GM21717 (cell line): Measurements from ENCODE around the gene BCR.

Source experiments
- ATAC-seq: cut with Tn5 transposase; IDR thresholded peaks from one replicate; pipeline ENCODE4 v1.9.1; 2021; ENCODE audit warnings: mild to moderate bottlenecking, moderate library complexity; ENCODE audit not compliant: unreplicated experiment

BCR gene

DNA sequence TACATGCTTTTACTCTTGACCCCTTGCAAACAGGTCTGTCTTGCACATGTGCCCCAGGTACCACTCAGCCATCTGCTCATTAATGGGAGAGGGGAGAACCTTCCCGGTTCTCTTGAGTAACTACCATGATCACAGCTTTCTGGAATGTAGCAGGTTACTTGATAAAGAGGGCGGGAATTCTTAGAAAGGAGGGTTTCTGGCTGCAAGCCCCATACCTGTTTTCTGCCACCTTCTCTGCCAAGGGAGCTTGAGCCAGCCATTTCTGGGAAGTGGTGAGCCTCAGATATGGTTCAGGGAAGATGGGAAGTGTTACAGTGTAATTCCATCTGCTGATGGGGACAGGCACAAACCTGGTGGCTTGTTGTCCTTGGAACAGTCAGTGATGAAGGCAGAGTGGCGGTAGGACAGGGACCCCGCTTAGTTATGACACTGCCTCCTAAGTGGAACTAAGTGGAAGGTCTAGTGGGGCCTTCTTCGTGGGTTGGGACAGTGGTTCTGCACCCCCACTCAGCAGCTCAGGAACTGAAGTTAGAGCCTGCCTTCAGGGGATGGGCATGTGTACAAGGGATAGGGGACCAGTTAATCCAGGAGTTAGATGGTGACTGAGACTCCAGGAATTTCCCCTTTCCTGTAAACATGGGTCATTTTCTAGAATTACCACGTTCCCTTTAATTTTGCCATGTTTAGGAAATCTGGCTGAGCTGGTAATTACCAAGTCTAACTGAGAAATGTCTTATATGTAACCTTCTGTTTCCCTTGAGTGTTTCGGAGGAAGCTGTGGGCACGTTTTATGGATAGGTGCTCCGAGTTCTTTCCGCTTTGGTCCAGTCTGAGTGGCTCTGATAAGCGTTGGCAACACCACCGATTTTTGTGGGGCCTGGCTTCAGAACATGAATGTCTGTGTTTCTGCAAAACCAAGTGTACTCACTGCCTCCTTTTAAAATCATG, 35.3 kb downstream of the BCR start:
- no peak for ATAC-seq

DNA sequence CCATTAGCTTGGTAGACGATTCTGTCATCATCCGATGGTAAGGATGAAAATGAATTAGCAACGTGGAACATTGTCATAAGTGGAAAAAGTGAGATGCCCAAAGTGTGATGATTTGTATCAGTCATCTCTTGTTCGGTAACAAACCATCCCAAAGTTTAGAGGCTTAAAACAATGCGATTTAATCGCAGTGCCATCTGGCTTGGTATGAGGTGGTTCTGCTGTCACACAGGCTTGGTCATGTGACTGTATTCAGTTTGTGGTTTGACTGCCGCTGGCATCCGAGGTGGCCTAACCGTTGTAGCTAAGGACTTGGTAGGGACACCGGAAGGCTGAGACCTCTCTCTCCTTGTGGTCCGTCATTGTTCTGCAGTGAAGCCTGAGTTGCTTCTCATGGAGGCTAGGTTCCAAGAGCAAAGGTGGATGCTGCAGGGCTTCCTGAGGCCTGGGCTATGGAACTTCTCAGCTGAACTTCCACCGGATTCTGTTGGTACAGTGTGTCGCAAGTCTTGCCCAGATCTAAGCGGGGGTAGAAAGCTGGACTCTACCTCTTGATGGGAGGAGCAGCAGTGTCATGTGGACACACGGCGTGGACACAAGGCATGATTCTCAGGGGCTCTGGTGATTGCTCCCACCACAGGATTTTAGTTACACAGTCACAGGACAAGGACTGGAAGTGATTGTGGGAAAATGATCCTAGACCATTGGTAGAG, 36.3 kb downstream of the BCR start:
- ATAC-seq: no peak

DNA sequence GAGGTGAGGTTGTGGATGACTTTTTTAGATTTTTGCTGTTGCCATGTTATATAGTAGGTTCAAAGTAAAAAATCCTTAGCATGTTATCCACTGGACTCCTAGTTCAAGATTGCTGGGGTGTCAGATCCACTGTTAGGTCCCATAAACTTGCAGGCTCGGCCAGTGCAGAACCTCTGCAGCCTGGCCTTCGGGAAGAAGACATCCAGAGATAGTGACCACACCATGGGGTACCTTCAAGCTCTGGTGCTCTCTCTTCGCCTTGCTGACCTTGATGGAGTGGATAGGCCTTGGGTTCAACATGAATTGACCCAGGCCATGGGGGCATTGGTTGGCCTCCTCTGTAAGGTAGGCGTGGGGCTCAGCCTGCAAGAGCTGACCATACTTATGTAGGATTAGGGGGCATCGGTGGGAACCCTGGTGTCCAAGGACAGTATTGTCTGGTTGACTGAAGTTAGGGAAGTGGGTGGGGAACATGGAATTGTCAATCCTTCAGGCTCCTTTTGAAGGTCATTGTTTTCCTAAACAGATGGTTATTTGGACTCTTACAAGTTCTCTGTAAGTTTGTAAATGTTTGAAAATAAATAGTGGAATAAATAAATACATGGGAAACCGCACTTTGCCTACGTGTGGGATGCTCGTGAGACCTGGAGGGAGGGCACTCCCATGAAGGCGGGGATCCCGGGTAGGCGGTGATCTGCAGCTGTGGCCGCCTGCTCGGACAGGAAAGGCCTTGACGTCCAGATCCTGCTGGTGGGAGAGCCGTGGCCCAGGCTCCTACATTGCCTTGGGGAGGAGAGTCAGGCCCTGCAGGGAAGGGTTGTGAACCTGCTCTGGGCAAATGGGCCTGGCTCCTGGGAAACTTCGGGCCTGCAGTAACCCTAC, 37.1 kb downstream of the BCR start:
- ATAC-seq: no peak

DNA sequence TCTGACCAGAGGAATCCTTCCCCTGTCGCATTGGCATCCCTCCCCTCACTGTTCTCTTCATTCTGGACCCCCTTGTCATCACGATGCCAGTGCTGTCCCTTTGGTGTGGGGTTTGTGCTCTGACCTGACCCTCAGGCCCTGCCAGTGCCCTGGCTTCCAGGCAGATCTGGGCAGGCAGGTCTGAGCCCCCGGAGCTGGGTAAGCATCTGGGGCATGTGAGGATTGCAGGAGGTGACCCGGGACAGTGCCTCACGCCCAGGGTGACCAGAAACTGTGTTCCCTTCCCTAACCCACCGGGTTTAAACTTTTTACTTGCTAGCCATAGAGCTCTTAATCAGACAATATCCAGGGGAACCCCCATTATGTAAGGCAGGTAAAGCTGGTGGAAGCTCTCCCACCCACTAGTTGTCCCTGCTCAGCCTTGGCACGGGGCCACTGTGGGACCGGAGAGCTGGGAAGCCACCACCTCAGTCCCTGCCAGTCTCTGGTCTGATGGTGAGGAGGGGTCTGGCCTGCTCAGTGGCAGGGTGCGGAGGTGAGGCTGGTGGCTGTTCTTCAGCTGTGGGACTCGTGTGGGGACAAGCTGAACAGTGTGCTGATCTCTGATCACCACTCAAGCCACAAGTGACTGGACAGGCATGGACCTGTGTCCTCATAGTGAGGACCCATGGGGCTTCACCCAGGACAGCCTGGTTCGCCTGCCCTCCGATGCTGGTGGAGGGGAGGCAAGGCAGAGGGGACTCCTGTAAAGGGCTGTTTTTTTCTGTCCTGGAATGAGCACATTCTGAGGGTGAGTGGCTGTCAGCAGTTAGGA, 38.0 kb downstream of the BCR start:
- no peak for ATAC-seq

DNA sequence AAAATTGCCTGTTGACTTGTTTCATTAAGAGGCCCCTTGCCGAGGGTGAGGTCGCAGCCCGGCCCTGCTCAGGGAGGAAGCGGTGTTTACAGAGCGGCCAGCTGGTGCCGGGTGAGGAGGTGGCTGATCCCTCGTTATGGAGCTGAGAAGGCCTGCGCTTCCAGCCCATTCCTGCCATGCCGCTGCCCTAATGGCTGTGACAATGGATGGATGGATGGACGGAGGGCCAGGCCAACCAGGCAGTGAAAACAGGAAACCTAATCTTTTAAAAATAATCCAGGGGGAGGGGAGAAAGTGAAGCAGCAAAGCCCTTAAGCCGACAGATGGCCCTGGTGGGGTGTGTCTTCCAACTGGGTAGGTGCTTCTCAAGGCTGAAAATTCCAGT, 38.5 kb downstream of the BCR start:
- ATAC-seq: no peak

DNA sequence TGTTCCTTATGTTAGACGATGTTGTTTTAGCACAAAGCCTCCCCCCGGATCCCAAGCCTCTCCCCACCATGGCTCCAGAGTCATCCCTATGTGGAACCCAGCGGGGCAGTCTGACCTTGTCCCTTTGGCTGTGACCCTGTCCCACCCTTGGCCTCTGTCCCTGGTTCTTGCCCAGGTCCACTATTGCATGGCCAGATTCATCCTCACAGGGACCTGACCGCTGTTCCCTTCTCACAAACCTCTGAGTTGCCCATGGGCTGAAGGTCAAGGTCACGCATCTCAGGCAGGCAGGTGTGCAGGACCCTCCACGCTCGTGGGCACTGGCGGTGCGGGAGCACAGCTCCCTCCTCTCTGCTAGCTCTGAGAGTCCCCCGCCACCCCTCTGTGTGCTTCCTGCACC, 39.0 kb downstream of the BCR start:
- no peak for ATAC-seq

DNA sequence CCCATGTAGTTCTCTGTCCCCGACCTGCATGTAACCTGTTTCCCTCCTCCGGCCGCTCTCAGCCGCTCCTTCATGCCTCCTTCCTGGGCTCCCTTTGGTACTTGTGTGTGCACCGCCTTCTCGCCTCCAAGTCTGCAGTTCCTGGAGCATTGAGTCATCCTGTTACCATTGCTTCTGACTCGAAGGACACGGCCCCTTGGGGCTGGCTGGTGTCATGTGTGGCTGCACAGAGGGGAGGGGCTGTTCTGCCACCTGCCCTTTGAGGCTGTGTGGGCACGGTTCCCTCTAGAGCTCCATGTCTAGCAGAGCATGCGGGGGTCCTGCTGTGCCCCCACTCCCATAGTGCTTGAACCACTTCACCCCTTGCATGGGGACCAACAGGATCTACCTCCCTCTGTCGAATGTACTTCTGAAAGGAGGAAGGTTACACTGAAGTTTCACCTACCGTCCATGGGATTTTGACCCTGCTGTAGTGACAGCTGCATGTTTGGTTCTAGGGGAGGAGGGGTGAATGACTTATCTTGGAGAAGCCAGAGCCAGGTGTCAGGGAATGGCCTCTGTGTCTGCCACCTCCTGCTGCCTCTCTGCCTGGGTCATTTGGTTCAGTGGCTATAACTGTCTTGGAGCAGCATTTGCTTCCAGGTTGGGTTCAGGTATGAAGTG, 39.6 kb downstream of the BCR start:
- no peak for ATAC-seq

DNA sequence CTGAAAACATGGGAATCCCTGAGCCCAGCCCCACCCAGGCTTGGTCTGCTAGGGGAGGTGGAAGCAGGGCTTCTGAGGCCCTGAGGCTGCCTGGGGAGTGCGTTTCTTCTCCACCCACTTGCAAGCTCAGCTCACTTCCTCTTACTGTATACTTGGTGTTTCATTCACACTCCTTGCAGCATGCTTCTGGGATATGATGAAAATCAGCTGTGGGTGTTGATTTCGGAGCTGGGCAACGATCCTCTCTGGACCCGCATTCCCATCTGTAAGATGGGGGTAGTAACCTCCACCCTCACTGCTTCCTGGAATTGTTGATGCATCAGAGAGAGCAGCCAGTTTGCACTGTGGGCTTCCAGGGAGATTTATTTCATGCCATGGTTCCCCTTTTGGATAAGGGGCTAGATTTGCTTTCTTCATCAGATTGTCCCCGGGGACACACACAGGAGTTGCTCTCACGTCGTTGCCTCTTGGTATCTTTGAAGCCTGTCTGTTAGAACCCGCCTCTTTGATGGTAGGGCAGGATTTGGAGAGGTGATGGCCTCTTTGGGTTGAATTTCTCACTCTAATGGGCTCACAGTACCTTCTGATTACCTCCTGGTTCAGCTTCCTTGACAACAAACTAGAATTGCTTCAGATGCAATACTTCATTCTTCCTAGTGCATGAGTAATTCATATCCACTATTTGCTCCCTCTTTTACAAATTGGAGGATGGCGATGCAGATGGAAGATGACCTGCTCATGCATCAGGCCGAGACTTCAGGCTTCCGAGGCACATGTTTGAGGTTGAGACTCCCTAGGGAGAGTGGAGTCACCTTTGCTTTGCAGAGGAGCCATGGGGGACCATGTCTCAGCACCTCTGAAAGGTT, 40.4 kb downstream of the BCR start:
- ATAC-seq: no peak

DNA sequence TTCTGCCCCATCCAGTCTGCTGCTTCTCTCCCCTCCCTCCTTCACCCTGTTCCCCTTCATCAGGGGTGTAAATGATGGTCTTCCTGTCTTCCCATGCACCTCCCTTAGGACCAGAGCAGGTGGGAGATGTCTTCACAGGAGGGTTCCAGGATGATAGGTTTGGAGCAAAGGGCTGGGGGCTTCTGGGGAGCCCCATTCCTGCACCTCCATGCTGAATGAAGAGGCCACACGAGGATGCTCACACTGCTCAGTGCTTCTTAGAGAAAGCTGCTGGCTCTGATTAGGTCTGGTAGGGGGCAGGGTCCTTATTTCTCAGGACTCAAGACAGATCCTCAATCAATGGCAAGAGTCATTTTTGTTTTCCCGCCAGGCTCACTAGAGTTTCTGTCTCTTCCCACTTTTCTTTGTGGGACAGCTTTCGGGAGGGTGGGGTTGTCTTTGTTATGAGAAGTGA, 41.1 kb downstream of the BCR start:
- ATAC-seq: no peak

DNA sequence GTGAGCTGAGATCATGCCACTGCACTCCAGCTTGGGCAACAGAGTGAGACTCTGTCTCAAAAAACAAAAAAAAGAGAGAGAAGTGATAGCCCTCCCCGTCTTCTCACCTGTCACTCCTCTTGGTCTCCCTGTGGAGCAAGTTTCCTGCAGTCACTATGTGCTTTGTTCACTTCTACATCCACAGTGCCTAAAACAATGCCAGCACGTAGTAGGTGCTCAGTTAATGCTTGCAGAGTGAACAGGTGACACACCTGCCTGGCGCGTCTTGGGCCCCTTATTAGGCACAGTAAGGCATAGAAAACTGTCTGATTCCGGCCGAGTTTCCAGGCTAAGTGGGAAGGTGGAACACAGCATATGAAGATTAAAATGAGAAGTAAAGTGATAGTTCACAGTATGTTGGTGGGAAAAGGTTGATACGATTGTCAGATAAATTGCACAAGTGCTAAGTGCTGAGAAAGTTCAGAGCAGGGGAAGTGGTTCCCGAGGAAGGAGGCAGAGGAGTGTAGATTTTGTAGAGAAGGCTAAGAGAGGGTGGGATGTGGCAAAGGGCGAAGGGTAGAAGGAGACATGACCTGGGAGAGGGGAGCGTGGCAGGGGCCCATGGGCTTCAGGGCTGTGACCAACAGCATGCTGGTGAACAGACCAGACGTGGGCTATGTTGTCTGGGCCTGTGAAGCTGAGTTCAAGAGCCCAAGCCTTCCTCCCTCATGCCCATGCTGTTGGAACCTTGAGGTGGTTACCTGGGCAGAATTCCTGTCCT, 41.9 kb downstream of the BCR start:
- no peak for ATAC-seq

DNA sequence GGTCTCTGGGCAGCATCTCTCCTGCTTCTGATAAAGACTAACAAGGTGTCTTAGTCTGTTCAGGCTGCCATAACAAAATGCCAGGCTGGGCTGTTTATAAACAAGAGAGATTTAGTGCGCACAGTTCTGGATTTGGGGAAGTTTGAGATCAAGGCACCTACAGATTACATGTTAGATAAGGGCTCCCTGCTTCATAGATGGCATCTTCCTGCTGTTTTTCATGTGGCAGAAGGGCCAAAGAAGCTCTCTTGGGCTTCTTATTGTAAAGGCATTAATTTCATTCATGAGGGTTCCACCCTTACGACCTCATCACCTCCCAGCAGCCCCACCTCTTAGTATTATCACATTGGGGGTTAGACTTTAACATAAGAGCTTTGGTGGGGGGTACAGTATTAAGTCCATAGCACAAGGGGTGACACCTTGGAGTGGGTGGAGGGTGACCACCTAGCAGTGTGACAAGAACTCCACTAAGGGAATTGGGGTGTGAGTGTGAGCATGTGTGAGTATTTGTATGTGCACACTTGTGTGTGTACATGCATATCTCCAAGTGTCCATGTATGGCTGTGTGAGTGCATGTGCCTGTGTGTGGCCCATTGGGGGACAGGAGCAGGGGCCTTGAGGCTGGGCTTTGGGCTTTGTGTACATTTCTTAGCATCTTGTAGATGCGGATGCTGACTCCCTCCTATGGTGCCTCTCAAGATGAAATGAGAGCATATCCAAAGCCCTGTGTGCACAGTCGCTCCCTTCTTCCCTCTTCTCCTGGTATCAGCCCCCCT, 42.7 kb downstream of the BCR start:
- ATAC-seq: no peak

DNA sequence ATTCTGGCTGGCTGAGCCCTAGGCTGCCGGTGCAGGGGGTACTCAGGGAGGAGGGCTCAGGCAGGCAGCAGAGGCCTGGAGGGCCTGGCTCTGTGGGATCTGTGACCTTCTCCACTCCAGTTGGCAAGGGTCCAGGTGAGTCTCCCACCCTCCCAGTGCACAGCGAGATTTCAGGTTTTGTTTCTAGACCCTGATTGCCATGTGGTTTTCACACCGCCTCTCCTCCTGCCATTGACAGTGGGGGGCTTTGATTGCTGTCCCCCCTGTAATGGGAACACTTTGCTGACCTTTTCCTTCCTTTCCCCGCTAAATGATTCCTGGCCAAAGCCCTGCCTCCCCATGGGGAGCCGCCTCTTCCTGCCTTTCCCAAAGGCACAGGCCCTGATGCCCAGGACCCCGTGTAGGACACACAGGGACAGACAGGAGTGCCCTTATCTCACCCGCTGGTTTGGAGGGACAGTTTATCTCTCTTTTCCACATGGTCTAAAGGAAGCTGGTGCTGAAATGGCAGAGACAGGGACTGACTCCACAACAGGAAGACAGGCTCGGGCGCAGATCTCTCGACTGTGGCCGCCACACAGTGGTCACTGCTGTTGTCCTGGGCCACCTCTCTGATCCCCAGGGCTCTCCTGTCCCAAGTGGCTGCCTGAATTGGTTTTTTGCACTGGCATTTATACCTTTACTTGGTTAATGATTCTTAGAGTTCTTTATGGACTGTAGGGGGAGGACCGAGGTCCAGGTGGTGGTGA, 43.4 kb downstream of the BCR start:
- ATAC-seq: no peak

DNA sequence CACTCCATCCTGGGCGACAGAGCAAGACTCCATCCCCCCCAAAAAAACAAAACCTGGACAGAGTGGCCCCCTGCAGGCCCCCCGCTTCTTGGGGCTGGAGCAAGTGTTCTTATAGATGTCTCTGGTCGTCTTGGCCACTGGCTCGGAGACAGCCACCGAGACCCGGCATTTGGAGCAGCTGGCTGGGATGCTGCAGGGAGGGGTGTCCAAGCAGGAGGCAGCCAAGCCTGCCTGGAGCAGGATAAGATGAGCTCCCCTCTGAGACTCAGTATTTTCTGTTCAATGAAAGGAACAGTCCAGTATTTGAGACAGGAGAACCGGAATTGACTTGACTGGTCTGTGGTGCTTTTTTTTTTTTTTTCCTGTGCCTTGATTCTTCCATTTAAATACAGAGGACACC, 44.5 kb downstream of the BCR start:
- no peak for ATAC-seq

DNA sequence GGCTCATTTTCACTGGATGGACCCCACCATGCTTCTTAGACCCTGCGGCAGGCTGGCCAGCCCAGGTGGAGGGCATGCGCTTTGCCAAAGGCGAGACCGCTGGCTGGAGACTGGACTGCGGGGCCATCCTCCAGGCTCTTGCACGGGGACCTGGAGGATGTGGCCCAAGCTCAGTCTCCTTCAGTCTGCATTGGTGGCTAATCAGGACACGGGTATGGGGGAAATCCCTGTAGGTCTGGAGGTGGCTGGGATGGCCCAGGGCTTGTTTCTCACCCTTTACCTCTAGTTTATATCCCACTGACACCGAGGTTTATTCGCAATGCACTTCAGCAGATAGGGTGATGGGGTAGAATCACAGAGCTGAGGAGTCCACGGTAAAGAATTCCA, 45.0 kb downstream of the BCR start:
- ATAC-seq: no peak

DNA sequence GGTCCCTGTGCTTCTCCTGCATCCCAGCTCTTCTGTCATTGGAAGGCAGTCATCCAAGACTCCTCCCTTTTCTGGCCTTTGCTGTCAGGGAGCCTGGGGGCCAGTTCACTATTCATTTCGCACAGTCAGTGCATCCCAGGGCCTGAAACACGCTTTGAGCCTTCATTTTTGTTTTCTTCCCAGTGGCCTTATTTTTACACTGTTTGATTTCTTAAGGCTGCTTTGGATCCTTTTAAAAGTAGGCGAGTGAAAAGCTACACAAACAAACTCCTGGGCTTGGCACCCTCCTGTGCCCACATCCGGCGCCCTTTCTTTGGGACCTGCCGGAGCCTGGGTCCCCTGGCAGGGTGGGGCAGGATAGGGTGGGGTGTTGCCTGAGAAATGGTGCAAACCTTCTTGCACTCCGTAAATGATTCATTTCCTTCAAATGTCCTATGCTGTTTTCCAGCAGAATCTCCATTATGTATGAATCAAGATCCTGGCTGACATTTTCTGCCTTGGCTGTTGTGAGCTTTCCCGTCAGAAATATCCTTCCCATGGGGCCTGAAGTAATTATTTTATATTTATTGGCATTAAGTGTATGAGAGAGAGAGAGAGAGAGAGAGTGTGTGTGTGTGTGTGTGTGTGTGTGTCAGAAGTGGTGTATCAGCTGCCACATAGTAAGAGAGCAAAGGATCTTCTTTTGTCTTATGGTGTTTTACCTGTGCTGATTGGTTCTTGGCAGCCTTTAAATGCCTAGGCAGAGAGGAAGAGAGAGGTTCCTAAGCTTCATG, 45.6 kb downstream of the BCR start:
- no peak for ATAC-seq

DNA sequence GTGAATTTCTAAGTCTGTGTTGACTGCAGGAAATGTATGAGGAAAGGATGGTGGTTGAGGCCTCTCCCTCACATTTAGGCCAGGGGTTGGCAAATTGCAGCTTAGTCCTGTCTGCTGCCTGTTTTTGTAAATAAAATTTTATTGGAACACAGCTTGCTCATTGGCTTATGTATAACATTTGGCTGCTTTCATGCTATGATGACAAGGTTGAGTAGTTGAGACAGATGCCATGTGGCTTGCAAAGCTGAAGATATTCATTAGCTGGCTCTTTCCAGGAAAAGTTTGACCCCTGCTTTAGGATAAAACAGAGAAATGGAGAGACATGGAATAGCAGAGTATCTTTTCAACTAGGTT, 46.2 kb downstream of the BCR start:
- no peak for ATAC-seq
